ENCODE results near the gene NEU2.

NEU2 gene

GRCh38 chr2:232998666-232998985 is 33.8 kb upstream of the NEU2 start:
- Histone ChIP-seq H3K4me3 (IDR thresholded peaks at IDR 0.05; ENCODE audit: insufficient read depth, low read depth, low read length) (no peak overlapping the region), H3K27me3 (ENCODE audit: insufficient read depth, low read depth) (no peaks in the 10 kb centered on the region), H3K4me1 (ENCODE audit: low read depth, poor library complexity, severe bottlenecking) (no peaks in the 10 kb centered on the region), H2AFZ (ENCODE audit: low read depth) (no peak overlapping the region), H3K36me3 (ENCODE audit: insufficient read depth) (no peaks in the 10 kb centered on the region), H3K9ac (no peak overlapping the region), H3K4me2 (no peak overlapping the region), H4K20me1 (ENCODE audit: insufficient read depth) (no peaks in the 10 kb centered on the region), H3K27ac (no peak overlapping the region), H3K79me2 (ENCODE audit: insufficient read depth, low read depth) (no peaks in the 10 kb centered on the region)
- TF ChIP-seq, protein P1, sequence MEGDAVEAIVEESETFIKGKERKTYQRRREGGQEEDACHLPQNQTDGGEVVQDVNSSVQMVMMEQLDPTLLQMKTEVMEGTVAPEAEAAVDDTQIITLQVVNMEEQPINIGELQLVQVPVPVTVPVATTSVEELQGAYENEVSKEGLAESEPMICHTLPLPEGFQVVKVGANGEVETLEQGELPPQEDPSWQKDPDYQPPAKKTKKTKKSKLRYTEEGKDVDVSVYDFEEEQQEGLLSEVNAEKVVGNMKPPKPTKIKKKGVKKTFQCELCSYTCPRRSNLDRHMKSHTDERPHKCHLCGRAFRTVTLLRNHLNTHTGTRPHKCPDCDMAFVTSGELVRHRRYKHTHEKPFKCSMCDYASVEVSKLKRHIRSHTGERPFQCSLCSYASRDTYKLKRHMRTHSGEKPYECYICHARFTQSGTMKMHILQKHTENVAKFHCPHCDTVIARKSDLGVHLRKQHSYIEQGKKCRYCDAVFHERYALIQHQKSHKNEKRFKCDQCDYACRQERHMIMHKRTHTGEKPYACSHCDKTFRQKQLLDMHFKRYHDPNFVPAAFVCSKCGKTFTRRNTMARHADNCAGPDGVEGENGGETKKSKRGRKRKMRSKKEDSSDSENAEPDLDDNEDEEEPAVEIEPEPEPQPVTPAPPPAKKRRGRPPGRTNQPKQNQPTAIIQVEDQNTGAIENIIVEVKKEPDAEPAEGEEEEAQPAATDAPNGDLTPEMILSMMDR (conservative IDR thresholded peaks at IDR 0.05; ENCODE audit: low read depth, low read length), result no peak

GRCh38 chr2:232999354-232999753 is 33.1 kb upstream of the NEU2 start:
- H3K9ac ChIP-seq, result no peak overlapping the region
- no peak overlapping the region for H3K27ac ChIP-seq
- H3K4me2 ChIP-seq, result no peak overlapping the region
- no peaks in the 10 kb centered on the region for H3K79me2 ChIP-seq (ENCODE audit: insufficient read depth, low read depth)
- no peaks in the 10 kb centered on the region for H3K27me3 ChIP-seq (ENCODE audit: insufficient read depth, low read depth)
- TF ChIP-seq, protein P1 (conservative IDR thresholded peaks at IDR 0.05; ENCODE audit: low read depth, low read length), result no peak
- no peaks in the 10 kb centered on the region for H3K4me1 ChIP-seq (ENCODE audit: low read depth, poor library complexity, severe bottlenecking)
- H3K36me3 ChIP-seq (ENCODE audit: insufficient read depth), result no peaks in the 10 kb centered on the region
- H4K20me1 ChIP-seq (ENCODE audit: insufficient read depth), result no peaks in the 10 kb centered on the region
- H3K4me3 ChIP-seq (IDR thresholded peaks at IDR 0.05; ENCODE audit: insufficient read depth, low read depth, low read length), result no peak overlapping the region
- H2AFZ ChIP-seq (ENCODE audit: low read depth), result no peak overlapping the region

DNA sequence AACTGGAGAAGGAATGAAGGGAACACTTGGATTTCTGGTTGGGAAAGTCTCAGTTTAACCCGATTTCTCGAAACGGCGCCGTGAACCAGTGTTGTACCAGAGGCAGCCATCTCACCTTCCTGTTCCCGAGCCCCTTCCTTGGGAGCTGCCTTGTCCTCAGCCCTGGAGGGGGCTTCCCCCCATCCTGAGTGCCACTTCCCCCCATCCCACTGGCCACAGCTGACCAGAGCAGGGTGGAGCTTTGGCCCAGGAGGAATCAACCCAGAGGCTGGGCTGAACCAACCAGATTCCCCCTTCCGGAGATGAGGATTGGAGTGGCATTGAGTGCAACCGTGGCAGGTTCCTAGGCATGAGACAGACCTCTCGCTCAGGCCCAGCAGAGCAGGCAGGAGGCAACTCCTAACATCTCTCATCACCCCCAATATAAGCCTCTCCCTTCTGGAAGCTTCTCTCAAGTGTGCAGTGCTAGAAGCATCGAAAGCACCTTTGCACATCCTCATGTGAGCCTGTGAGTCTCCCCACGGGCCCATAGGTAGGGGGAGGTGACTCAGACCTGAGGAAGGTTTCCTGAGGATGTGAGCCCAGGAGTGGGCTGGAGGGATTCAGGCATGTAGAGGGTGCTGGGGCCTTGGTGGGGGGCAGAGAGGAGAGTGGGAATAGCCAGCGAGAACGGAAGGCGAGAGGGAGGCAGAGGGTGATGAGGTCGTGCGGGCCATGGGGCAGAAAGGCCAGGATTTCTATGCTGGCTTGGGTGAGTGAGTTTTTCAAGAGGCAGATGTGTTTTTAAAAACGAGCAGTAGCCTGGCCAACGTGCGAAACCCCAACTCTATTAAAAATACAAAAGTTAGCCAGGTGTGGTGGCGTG is 31.4 kb upstream of the NEU2 start:
- Histone ChIP-seq H3K4me1 (ENCODE audit: low read depth, poor library complexity, severe bottlenecking) (no peaks in the 10 kb centered on the region), H3K79me2 (ENCODE audit: insufficient read depth, low read depth) (no peaks in the 10 kb centered on the region), H3K27ac (no peak overlapping the region), H3K4me3 (IDR thresholded peaks at IDR 0.05; ENCODE audit: insufficient read depth, low read depth, low read length) (no peak overlapping the region), H2AFZ (ENCODE audit: low read depth) (no peak overlapping the region), H3K36me3 (ENCODE audit: insufficient read depth) (no peaks in the 10 kb centered on the region), H3K9ac (no peak overlapping the region), H3K4me2 (no peak overlapping the region), H3K27me3 (ENCODE audit: insufficient read depth, low read depth) (no peaks in the 10 kb centered on the region), H4K20me1 (ENCODE audit: insufficient read depth) (no peaks in the 10 kb centered on the region)
- TF ChIP-seq, protein P1 (conservative IDR thresholded peaks at IDR 0.05; ENCODE audit: low read depth, low read length), result no peak

GRCh38 chr2:233002829-233003657 is 29.4 kb upstream of the NEU2 start:
- H3K9ac ChIP-seq, result no peak overlapping the region
- no peak overlapping the region for H3K27ac ChIP-seq
- TF ChIP-seq, protein P1 (conservative IDR thresholded peaks at IDR 0.05; ENCODE audit: low read depth, low read length), result no peak
- H3K36me3 ChIP-seq (ENCODE audit: insufficient read depth), result no peaks in the 10 kb centered on the region
- H3K79me2 ChIP-seq (ENCODE audit: insufficient read depth, low read depth), result no peaks in the 10 kb centered on the region
- H3K4me1 ChIP-seq (ENCODE audit: low read depth, poor library complexity, severe bottlenecking), result no peaks in the 10 kb centered on the region
- H2AFZ ChIP-seq (ENCODE audit: low read depth), result no peak overlapping the region
- no peak overlapping the region for H3K4me3 ChIP-seq (IDR thresholded peaks at IDR 0.05; ENCODE audit: insufficient read depth, low read depth, low read length)
- H3K27me3 ChIP-seq (ENCODE audit: insufficient read depth, low read depth), result no peaks in the 10 kb centered on the region
- H3K4me2 ChIP-seq, result no peak overlapping the region
- no peaks in the 10 kb centered on the region for H4K20me1 ChIP-seq (ENCODE audit: insufficient read depth)
